ENCODE results near the gene CACNA1B. TPM values are rescaled to one million over a fixed set of nuclear protein-coding genes. Genes with fewer than 3 reads are reported as not detected.

CACNA1B gene
- total RNA-seq, 1 experiment from 2014 or later, result 7.8 TPM

- Histone ChIP-seq H3T11ph (ENCODE audit: low read length) (no peak overlapping the region), H2AFZ (ENCODE audit: low read length) (no peak overlapping the region), H3K79me1 (ENCODE audit: insufficient read depth, low read depth, low read length, poor library complexity, severe bottlenecking) (no peaks in the 10 kb centered on the region), H4K91ac (ENCODE audit: insufficient read length, low read depth, low read length) (no peak overlapping the region), H3K9ac (ENCODE audit: extremely low read depth, insufficient read length, low read length) (no peak overlapping the region), H3K4me1 (ENCODE audit: insufficient read depth, low read length) (no peaks in the 10 kb centered on the region), H3K4ac (ENCODE audit: low read depth, low read length) (no peak overlapping the region), H3K27ac (ENCODE audit: insufficient read length, low read depth, low read length) (no peak overlapping the region), H3K23me2 (ENCODE audit: insufficient read length, low read depth, low read length, poor library complexity, severe bottlenecking) (peaks cover 3% of the 10 kb centered on the region), H2BK120ac (ENCODE audit: low read depth, low read length, poor library complexity, severe bottlenecking) (no peak overlapping the region), H3K9me3 (ENCODE audit: control insufficient read depth, low read depth, low read length) (no peaks in the 10 kb centered on the region), H4K20me1 (ENCODE audit: control insufficient read depth, insufficient read depth, insufficient read length) (no peaks in the 10 kb centered on the region), H2AK5ac (ENCODE audit: insufficient read length, low read length) (no peak overlapping the region), H3K18ac (ENCODE audit: insufficient read length, low read depth, low read length) (no peak overlapping the region), H2BK12ac (ENCODE audit: insufficient read length, low read depth, low read length) (no peak overlapping the region), H3K27me3 (ENCODE audit: insufficient read depth, low read length) (no peaks in the 10 kb centered on the region), H4K8ac (replicated peaks; ENCODE audit: insufficient read length, low read depth, low read length) (no peak overlapping the region), H3K23ac (ENCODE audit: insufficient read length, low read depth, low read length) (no peak overlapping the region), H2BK20ac (ENCODE audit: low read depth, low read length, poor library complexity, severe bottlenecking) (no peak overlapping the region), H4K5ac (ENCODE audit: insufficient read length, low read depth, low read length) (no peak overlapping the region), H3K14ac (ENCODE audit: insufficient read depth, low read length) (no peak overlapping the region), H2BK5ac (ENCODE audit: insufficient read length, low read length) (no peak overlapping the region), H3K79me2 (ENCODE audit: insufficient read depth, low read length) (no peaks in the 10 kb centered on the region), H3K4me2 (ENCODE audit: insufficient read depth, insufficient read length, low read length) (no peak overlapping the region), H2BK15ac (ENCODE audit: low read depth, low read length) (no peak overlapping the region), H3K56ac (ENCODE audit: insufficient read length, low read depth, low read length) (no peak overlapping the region)
- no CpG with 5 or more reads among the region's 14 CpGs for WGBS (ENCODE audit: extremely low coverage, insufficient read length, low lambda C conversion rate)
- Mint-ChIP-seq H3K36me3 (ENCODE audit: insufficient read depth in 1 of 3, low read depth in 3 of 3) (peaks cover 50 to 71% (median 66%) of the 10 kb centered on the region in 3 experiments), H3K4me1 (no peaks in the 10 kb centered on the region), H3K27me3 (ENCODE audit: low read depth) (no peaks in the 10 kb centered on the region), H3K9me3 (peaks cover 0 to 4% of the 10 kb centered on the region in 2 experiments; a peak in 2 of 5 replicates), H3K27ac (no peak overlapping the region; a peak in 1 of 7 replicates), H3K4me3 (no peak overlapping the region)
- no peak for DNase-seq
- TF ChIP-seq CTCF (conservative IDR thresholded peaks at IDR 0.05), result no peak
Measured at GRCh38 chr9:137829260-137829996, 48.2 kb upstream of the CACNA1B start.
